GM23248 (cell line): ENCODE results near the gene KCNQ5.

Source experiments
- EZH2 ChIP-seq: fragments of 200-600 bp; sonication (generic); IDR thresholded peaks from 2 replicates; pipeline ENCODE4 v1.6.1; 2018; ENCODE audit warnings: antibody characterized with exemption, mild to moderate bottlenecking; ENCODE audit not compliant: insufficient read depth, poor library complexity, severe bottlenecking
- EZH2phosphoT487 ChIP-seq: fragments of 200-600 bp; sonication (generic); IDR thresholded peaks from 2 replicates; pipeline ENCODE4 v1.6.1; 2018; ENCODE audit warnings: antibody characterized with exemption, moderate library complexity, mild to moderate bottlenecking, low read depth; ENCODE audit not compliant: insufficient read depth

DNA sequence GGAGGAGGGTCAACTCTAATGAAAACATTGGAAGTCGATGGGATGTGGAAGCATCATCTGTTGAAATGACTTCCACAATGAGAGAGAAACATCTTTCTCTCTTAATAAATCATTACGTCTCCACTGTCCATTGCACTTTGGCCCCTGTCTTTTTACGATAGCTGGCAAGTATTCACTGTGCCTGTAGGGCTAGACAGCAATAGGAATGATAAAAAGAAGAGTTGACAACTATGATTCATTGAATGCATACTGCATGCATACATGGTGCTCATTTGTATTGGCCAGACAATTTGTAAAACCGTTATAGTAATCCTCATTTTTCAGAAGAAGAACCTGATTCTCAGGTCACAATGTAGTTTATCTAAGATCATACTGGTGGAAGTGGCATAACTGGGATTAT is 220.3 kb downstream of the KCNQ5 start:
- TF ChIP-seq EZH2 (no peak), EZH2phosphoT487 (no peak)
